A549 (cell line): Measurements from ENCODE around the gene HOXB5. TPM values are rescaled to one million over a fixed set of nuclear protein-coding genes. Genes with fewer than 3 reads are reported as not detected.
A peak's percentile ranks its signal among the peaks of the same experiment; 100 is the strongest.

Experiments
- ATAC-seq, 2 experiments: fragments of 200-7000 bp in 1 of 2; fragments of >200 bp in 1 of 2; cut with Nextera tagmentation in 1 of 2; cut with Tn5 transposase in 1 of 2; 3 replicates each; pipeline versions ENCODE4 v1.8.0 to v1.9.1; 2018 to 2020; ENCODE audit warnings: mild to moderate bottlenecking in 1 of 2, moderate library complexity in 1 of 2
- CTCF ChIA-PET: fragments of 300-600 bp; sonication (Branson Sonifier 250); formaldehyde crosslinking; extraction: SDS; loops from one replicate; lab custom pipeline; 2021; ENCODE audit warnings: antibody characterized with exemption, inconsistent platforms; lab: Yijun Ruan, JAX
- POLR2A ChIA-PET: fragments of 350-600 bp; formaldehyde crosslinking; extraction: SDS; loops from one replicate; lab custom pipeline; 2021; ENCODE audit warnings: antibody characterized with exemption, inconsistent platforms; lab: Yijun Ruan, JAX
- DNase-seq, 2 experiments: peaks; one replicate each; pipeline versions ENCODE4 v3.0.0 to v3.0.0-alpha.2; 2011 to 2016; ENCODE audit warnings: low read depth in 1 of 2, low spot score in 1 of 2
- FAIRE-seq: peaks from 2 replicates; lab custom pipeline; 2011; peaks lifted over from hg19 to GRCh38; lab: Jason Lieb, UNC
- H3K27ac ChIP-seq, 2 experiments: fragments of >200 bp; sonication (Bioruptor Twin); formaldehyde crosslinking; 3 replicates each; pipeline ENCODE4 v1.5.1; 2016 to 2017
- H3K4me1 ChIP-seq: fragments of >200 bp; sonication (Bioruptor Twin); formaldehyde crosslinking; 3 replicates; pipeline ENCODE4 v1.6.1; 2016
- H3K4me2 ChIP-seq: fragments of >200 bp; sonication (Bioruptor Twin); formaldehyde crosslinking; 3 replicates; pipeline ENCODE4 v1.6.1; 2016
- H3K4me3 ChIP-seq: fragments of >200 bp; sonication (Bioruptor Twin); formaldehyde crosslinking; 3 replicates; pipeline ENCODE4 v1.5.1; 2016
- H3K9me3 ChIP-seq: fragments of >200 bp; sonication (Bioruptor Twin); formaldehyde crosslinking; 3 replicates; pipeline ENCODE4 v1.6.1; 2016
- BHLHE40 ChIP-seq: IDR thresholded peaks from 2 replicates; pipeline ENCODE4 v1.6.1; 2012; ENCODE audit warnings: low read depth, low read length, inconsistent platforms
- CHD4 ChIP-seq: fragments of 200-600 bp; sonication (generic); IDR thresholded peaks from 2 replicates; pipeline ENCODE4 v1.6.1; 2016; ENCODE audit warnings: antibody characterized with exemption, mild to moderate bottlenecking, borderline replicate concordance
- ELK1 ChIP-seq: fragments of 150-350 bp; IDR thresholded peaks from 2 replicates; pipeline ENCODE4 v1.6.1; 2014; ENCODE audit warnings: low read depth, mild to moderate bottlenecking, low read length
- FOSB ChIP-seq: fragments of 250-450 bp; sonication (Bioruptor Pico); IDR thresholded peaks from 2 replicates; pipeline ENCODE4 v1.5.0; 2020; ENCODE audit warnings: mild to moderate bottlenecking, moderate library complexity
- FOXS1 ChIP-seq: fragments of 250-450 bp; sonication (Bioruptor Pico); IDR thresholded peaks from 2 replicates; pipeline ENCODE4 v1.5.0; 2020; ENCODE audit warnings: mild to moderate bottlenecking, moderate library complexity
- HES2 ChIP-seq: fragments of >200 bp; sonication (Bioruptor Twin); formaldehyde crosslinking; IDR thresholded peaks from 2 replicates; pipeline ENCODE4 v1.6.1; 2016
- JUNB ChIP-seq: fragments of >200 bp; sonication (Bioruptor Twin); formaldehyde crosslinking; IDR thresholded peaks from 2 replicates; pipeline ENCODE4 v1.6.1; 2016
- KDM1A ChIP-seq: fragments of 200-600 bp; sonication (generic); IDR thresholded peaks from 2 replicates; pipeline ENCODE4 v1.6.1; 2016; ENCODE audit warnings: low read depth, mild to moderate bottlenecking
- MAX ChIP-seq: IDR thresholded peaks from 2 replicates; pipeline ENCODE4 v1.6.1; 2012
- MAZ ChIP-seq: fragments of 150-350 bp; IDR thresholded peaks from 2 replicates; pipeline ENCODE4 v1.6.1; 2014; ENCODE audit warnings: antibody characterized with exemption, low read depth, low read length, borderline replicate concordance
- MYC ChIP-seq: IDR thresholded peaks from 2 replicates; pipeline ENCODE4 v1.6.1; 2012; ENCODE audit warnings: mild to moderate bottlenecking, inconsistent platforms, low read length, improper control_type of control experiment, borderline replicate concordance
- NFE2L2 ChIP-seq: fragments of 150-350 bp; conservative IDR thresholded peaks from 2 replicates; pipeline ENCODE4 v1.6.1; 2014; ENCODE audit warnings: low read length
- NPAS2 ChIP-seq: fragments of 250-450 bp; sonication (Bioruptor Pico); IDR thresholded peaks from 2 replicates; pipeline ENCODE4 v1.8.0; 2022; ENCODE audit warnings: mild to moderate bottlenecking, moderate library complexity, borderline replicate concordance
- NR3C1 ChIP-seq: fragments of >200 bp; sonication (Bioruptor Twin); formaldehyde crosslinking; IDR thresholded peaks from 3 replicates; pipeline ENCODE4 v1.6.1; 2017
- POLR2A ChIP-seq: IDR thresholded peaks from 2 replicates; pipeline ENCODE4 v1.6.1; 2012; ENCODE audit warnings: mild to moderate bottlenecking, low read length
- POLR2AphosphoS2 ChIP-seq: conservative IDR thresholded peaks from 2 replicates; pipeline ENCODE4 v1.6.1; 2012; ENCODE audit warnings: low read length, improper control_type of control experiment, inconsistent platforms
- RCOR1 ChIP-seq: fragments of 150-350 bp; IDR thresholded peaks from 2 replicates; pipeline ENCODE4 v1.6.1; 2014; ENCODE audit warnings: antibody characterized with exemption, low read length, low read depth
- REST ChIP-seq: fragments of 200-600 bp; sonication (generic); IDR thresholded peaks from 2 replicates; pipeline ENCODE4 v1.6.1; 2016; ENCODE audit warnings: antibody characterized with exemption, mild to moderate bottlenecking, moderate library complexity
- RFX5 ChIP-seq: fragments of 450-650 bp; IDR thresholded peaks from 2 replicates; pipeline ENCODE4 v1.7.1; 2014; ENCODE audit warnings: antibody characterized with exemption, mild to moderate bottlenecking, moderate library complexity
- SMC3 ChIP-seq: fragments of >200 bp; sonication (Bioruptor Twin); formaldehyde crosslinking; IDR thresholded peaks from 3 replicates; pipeline ENCODE4 v1.6.1; 2018; ENCODE audit warnings: inconsistent platforms
- TFCP2L1 ChIP-seq: fragments of 250-450 bp; sonication (Bioruptor Pico); IDR thresholded peaks from 2 replicates; pipeline ENCODE4 v1.5.0; 2021; ENCODE audit warnings: mild to moderate bottlenecking
- ZC3H11A ChIP-seq: fragments of 450-650 bp; IDR thresholded peaks from 2 replicates; pipeline ENCODE4 v1.6.1; 2014; ENCODE audit warnings: antibody characterized with exemption, mild to moderate bottlenecking
- ZFP36 ChIP-seq: fragments of 450-650 bp; IDR thresholded peaks from 2 replicates; pipeline ENCODE4 v1.6.1; 2014; ENCODE audit warnings: borderline replicate concordance; ENCODE audit not compliant: partially characterized antibody
- WGBS: methylation state at CpG from one replicate; pipeline ENCODE4 v1.1.6; 2017; ENCODE audit errors: missing lambda C conversion rate; 5-methylcytosine and 5-hydroxymethylcytosine counted together
- polyA plus RNA-seq, 4 experiments: library from polyadenylated mRNA; depleted of rRNA in 3 of 4; stranded (reverse); fragments of >200 nt; fragmentation: RNase III in 1 of 4; extraction: RNeasy Plus Mini Kit Qiagen cat#74134 plus additional on column Dnase treatment in 1 of 4; gene quantifications; 2 replicates in 3 of 4; 3 replicates in 1 of 4; pipeline ENCODE4 v1.2.3, GENCODE V29; 2011 to 2017

The HOXB5 gene
- polyA plus RNA-seq, 2 of the 4 experiments (the other 2 are of a cell fraction): 2.5 to 3.0 TPM

GRCh38 chr17:48558831-48559121 lies 34.8 kb downstream of the HOXB5 start:
- TF ChIP-seq KDM1A: no peak
- no peak overlapping the region for H3K4me3 ChIP-seq
- ChIA-PET CTCF (interaction anchor here (0.6 to 1.5 kb wide), 4 partner anchors 12 to 251 kb away, joined by 3 to 6 read pairs (median 3); no protein-coding TSS in a partner anchor), POLR2A (no interaction called here)
- H3K27ac ChIP-seq: 0 out of 6 replicates have a peak overlapping the region, but pooled peaks of 1 of the 2 experiments have one; percentile 13
- DNase-seq (no peak), ATAC-seq (no peak), FAIRE-seq (no peak)
- H3K9me3 ChIP-seq: no peaks in the 10 kb centered on the region
- peaks cover 26% of the 10 kb centered on the region for H3K4me1 ChIP-seq
- no peak overlapping the region for H3K4me2 ChIP-seq
- 87% methylated on average over 2 of the region's 2 CpGs for WGBS

- ChIA-PET CTCF (interaction anchor here (1.0 to 1.5 kb wide), 3 partner anchors 66 to 299 kb away, joined by 3 to 7 read pairs (median 3); no protein-coding TSS in a partner anchor), POLR2A (no interaction called here)
- Histone ChIP-seq H3K4me1 (peaks cover 31% of the 10 kb centered on the region), H3K9me3 (no peaks in the 10 kb centered on the region), H3K4me2 (no peak overlapping the region), H3K4me3 (no peak overlapping the region), H3K27ac (peak overlapping the region in 1 of 2 experiments; percentile 13; a peak in 2 of 6 replicates)
- DNase-seq (no peak), FAIRE-seq (no peak), ATAC-seq (no peak)
- WGBS: 91% methylated on average over 13 of the region's 13 CpGs
- no peak for TF ChIP-seq REST
- no peak for TF ChIP-seq JUNB
- TF ChIP-seq ZFP36: no peak
- TF ChIP-seq MYC: no peak
- TF ChIP-seq FOSB: no peak
- TF ChIP-seq SMC3: no peak
- TF ChIP-seq POLR2AphosphoS2: no peak
- TF ChIP-seq NR3C1: no peak
- no peak for TF ChIP-seq RFX5
- no peak for TF ChIP-seq BHLHE40
- no peak for TF ChIP-seq RCOR1
- TF ChIP-seq TFCP2L1 (CRISPR knock-in tag): no peak
- no peak for TF ChIP-seq CHD4
These were observed 35.3 kb downstream of the HOXB5 start for GRCh38 chr17:48558057-48558830.

- POLR2A ChIA-PET: interaction anchor here (0.7 to 1.9 kb wide), 2 partner anchors 69 to 455 kb away, joined by 3 to 5 read pairs; partner anchors contain the start of gene HOXB9
- DNase-seq: no peak
- CTCF ChIA-PET: interaction anchor here (0.7 to 3.0 kb wide), 13 partner anchors 16 to 341 kb away, joined by 3 to 11 read pairs (median 3); partner anchors contain the start of gene HOXB5
- peak overlapping the region; percentile 89 for H3K4me2 ChIP-seq
- TF ChIP-seq FOXS1 (CRISPR knock-in tag) (no peak), ELK1 (no peak), HES2 (no peak), MAX (no peak), ZC3H11A (no peak), POLR2A (no peak), MAZ (no peak), NFE2L2 (no peak), REST (no peak), NPAS2 (CRISPR knock-in tag) (no peak), ZFP36 (no peak)
- WGBS: 56% methylated on average over 7 of the region's 7 CpGs
- peaks cover 37% of the 10 kb centered on the region for H3K4me1 ChIP-seq
- H3K4me3 ChIP-seq: no peak overlapping the region
- peak overlapping the region; percentile 97 for H3K27ac ChIP-seq
- FAIRE-seq: no peak
- H3K9me3 ChIP-seq: no peaks in the 10 kb centered on the region
- ATAC-seq: no peak
These were observed 36.8 kb downstream of the HOXB5 start for GRCh38 chr17:48556576-48557401.
